HL-60/S4 treated with retinoic acid at 250 ng/mL for 4 days and 3 days (cell line): ENCODE data around the gene ZC3HAV1.
"Not testable (repeated sequence)": the region's sequence is repeated elsewhere in the genome, so short reads cannot be mapped to it uniquely, and the experiment has no call there.

Experiments
- in situ Hi-C: fragments of 300-500 bp; cut with MboI; formaldehyde crosslinking; loops from 2 replicates; pipeline ENCODE4 v1.7.0; 2022; ENCODE audit warnings: low sequenced_read_pairs

The ZC3HAV1 gene

GRCh38 chr7:139109188-139109982 is at the start of gene ZC3HAV1:
Gene ZC3HAV1, minus strand, starts transcription at chr7:139109720. Its CDS starts 389 bp downstream, at chr7:139109331.
- in situ Hi-C loops: no loop called here

- in situ Hi-C loops: no loop called here
Measured at GRCh38 chr7:139153832-139154231, 44.3 kb upstream of the ZC3HAV1 start.

DNA sequence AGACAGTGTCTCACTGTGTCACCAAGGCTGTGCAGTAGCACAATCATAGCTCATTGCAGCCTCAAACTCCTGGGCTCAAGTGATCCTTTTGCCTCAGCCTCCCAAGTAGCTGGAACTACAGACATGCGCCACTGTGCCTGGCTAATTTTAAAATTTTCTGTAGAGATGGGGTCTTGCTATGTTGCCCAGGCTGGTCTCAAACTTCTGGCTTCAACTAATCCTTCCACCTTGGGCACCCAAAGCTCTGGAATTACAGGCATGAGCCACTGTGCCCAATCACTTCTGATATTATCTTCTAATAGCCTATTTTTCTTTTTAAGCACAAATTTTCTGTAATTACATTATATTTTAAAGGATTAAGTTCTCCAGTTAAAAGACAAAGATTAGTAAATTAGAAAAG is 42.6 kb upstream of the ZC3HAV1 start:
- in situ Hi-C loops: no loop called here

DNA sequence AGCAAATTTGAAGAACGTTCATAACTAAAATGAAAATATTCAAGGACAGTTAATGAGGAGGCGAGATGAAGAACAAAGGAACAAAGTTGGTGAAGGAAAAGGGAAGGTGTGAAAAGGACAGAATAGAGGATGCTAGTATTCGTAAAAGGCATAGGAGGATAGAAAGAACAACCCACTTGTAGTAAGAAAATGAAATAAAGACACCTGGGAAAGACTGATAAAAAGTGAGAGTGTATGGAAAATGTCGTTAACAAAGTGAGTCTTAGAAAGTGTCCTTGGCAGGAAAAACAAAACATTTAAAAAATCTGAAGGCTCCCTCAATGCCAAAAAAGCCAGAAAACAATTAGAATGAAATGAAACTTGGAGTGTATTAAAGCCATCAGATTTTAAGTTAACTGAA is 29.6 kb upstream of the ZC3HAV1 start:
- in situ Hi-C loops: no loop called here

GRCh38 chr7:139133335-139134139 is 24.0 kb upstream of the ZC3HAV1 start:
- in situ Hi-C loops: no loop called here

DNA sequence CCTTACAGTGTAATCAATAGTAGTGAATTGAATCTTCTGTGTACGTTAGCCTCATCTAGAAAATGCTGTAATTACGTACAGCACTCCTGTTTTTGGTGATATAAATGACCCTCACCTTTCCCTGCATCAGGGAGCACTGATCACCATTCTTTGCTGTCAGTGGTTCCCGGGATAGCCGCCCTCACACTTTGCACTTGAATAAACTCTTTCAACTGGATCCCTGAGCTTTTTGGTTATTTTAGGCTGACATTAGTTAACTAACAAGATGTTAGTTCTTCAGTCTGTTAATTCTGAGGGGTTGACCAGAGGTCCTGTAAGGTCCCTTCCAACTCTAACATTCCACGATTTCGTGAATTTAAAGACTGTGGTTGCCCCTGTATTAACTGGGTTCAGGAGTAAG is 23.4 kb upstream of the ZC3HAV1 start:
- in situ Hi-C loops: no loop called here

DNA sequence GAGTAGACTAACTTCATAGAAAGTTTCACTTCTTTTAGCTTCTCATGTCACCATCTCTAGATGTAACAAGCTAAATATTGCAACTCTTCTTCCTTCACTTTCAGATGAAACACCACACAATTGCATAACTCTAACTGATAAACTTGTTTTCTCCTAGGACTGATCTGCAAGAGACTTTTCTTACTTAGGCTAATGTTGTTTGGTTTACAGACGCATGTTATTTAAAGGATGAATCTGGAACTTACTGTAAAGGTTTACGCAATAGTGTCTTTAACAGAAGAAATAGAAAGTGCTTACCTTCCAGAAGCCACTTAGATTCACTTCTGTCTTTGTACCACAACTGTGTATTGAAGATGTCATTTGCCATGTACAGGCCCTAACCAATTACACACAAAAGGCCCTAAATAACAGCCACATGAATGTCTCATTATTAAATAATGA is 22.1 kb upstream of the ZC3HAV1 start:
- in situ Hi-C loops: no loop called here

GRCh38 chr7:139129814-139130213 is 20.3 kb upstream of the ZC3HAV1 start:
- in situ Hi-C loops: not testable (repeated sequence)

- in situ Hi-C loops: no loop called here
Measured at GRCh38 chr7:139127648-139128047, 18.1 kb upstream of the ZC3HAV1 start.

DNA sequence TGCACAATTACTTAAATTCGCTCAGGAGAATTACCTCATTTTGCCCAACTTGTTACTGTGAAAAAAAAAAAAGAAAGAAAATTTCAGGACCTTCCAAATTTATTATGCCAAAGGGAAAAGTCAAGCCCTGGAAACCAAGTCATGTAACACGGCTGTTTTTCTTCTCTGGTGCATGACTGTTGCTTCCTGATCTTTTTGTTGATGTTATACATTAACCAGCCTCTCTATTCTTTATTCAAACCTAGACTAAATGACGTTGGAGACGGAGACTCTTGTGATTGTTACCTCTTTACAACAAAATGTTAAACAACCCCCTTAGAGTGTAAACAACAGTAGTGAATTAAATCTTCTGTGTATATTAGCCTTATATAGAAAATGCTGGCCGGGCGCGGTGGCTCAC is 16.1 kb upstream of the ZC3HAV1 start:
- in situ Hi-C loops: no loop called here

GRCh38 chr7:139124995-139125394 is 15.5 kb upstream of the ZC3HAV1 start:
- in situ Hi-C loops: not testable (repeated sequence)

GRCh38 chr7:139124084-139124914 is 14.8 kb upstream of the ZC3HAV1 start:
- in situ Hi-C loops: no loop called here

DNA sequence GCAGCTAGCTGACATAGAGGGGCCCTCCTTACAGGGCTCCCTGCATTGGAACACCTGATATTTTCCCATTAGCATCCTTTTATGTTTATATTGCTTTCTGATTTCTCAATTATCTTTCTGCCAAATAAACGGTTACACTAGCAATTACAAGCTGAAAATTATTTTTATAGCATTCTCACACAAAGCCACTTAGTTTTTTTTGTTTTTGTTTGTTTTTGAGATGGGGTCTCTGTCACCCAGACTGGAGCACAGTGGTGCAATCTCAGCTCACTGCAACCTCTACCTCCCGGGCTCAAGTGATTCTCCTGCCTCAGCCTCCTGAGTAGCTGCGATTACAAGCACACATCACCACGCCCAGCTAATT is 9.9 kb upstream of the ZC3HAV1 start:
- in situ Hi-C loops: no loop called here

GRCh38 chr7:139118805-139119485 is 9.4 kb upstream of the ZC3HAV1 start:
- in situ Hi-C loops: no loop called here

DNA sequence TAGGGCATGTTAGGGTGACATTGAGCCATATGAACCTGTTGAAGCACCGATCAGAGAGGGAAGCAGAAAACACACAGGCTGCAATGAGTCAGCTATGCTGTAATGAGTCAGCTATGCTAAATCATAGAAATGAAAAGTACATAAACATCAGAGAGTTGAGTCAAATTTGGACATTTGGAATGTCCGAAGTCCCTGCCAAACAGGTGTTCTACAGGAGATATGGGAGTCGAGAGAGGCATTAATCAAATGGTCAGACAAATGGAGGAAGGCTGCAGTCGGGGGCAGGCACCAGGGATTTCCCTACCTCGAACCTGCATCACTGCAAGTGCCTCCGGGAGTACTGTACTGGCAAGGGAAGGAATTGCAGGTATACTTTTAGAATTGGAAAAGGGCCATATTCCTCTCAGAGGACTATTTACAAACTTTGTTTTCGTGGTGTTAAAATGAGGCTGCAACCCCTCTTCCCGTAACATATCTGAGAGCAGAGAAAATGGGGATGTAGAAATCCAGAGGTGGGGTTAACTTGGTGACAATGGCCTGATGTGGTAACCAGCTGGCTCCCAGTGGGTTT is 8.8 kb upstream of the ZC3HAV1 start:
- in situ Hi-C loops: no loop called here

GRCh38 chr7:139117599-139118233 is 8.2 kb upstream of the ZC3HAV1 start:
- in situ Hi-C loops: no loop called here

DNA sequence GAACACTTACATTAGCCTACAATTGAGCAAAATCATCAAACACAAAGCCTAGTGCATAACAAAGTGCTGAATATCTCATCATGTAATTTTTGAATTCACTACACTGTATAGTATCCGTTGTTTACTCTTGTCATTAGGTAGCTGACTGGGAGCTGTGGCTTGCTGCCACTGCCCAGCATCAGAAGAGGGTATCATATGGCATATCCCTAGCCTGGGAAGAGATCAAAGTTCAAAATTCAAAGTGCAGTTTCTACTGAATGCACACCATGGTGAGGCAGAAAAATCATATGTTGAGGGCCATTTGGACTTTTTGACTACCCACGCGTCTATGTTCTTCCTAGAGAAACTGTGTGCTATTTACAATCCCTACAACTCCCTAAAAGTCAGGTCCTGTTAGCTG is 7.5 kb upstream of the ZC3HAV1 start:
- in situ Hi-C loops: no loop called here

DNA sequence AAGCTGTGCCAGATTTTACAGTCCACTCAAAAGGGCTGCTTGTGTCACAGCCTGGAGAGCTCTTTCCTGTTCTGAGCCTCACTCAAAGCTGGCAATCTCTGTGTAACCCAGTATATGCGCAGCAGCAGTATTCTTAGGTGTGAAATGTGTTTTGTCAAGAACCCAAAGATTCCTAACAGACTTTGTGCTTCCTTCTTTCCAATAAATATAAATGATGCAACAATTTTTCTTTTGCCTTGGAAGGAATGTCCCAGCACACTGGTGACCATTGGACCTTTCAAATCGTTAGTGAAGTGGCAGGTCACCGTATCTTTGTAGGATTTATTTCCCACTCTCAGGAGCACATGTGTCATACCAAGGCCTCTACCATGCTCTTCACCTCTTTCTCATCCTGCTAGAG is 5.6 kb upstream of the ZC3HAV1 start:
- in situ Hi-C loops: no loop called here

DNA sequence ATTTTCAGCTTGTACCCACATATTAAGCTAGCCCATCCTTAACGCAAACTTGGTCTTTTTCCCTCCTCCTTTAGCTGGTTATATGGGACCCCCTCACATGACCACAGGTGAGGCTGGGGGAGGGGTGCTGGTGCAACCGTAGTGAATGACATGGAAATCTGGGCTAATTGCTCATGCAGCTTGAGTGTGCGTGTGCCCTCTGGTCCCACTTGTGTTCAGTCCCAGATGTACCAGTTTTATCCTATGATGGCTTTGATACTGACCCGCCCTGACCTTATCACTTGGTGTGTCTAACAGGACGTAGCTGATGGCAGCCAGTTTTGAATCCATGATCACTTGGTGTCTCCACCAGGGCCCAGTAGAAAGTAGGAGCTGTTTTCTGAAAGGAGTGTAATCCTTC is 5.1 kb upstream of the ZC3HAV1 start:
- in situ Hi-C loops: no loop called here

GRCh38 chr7:139114018-139114417 is 4.5 kb upstream of the ZC3HAV1 start:
- in situ Hi-C loops: no loop called here
